Naive thymus-derived CD4-positive, alpha-beta T cell (primary cell): ENCODE data around the gene DUS1L. TPM values are rescaled to one million over a fixed set of nuclear protein-coding genes. Genes with fewer than 3 reads are reported as not detected.

Source experiments
- ATAC-seq: fragments of 150-1000 bp; cut with Tn5 transposase; 2 replicates; pipeline ENCODE4 v1.10.0; 2021; ENCODE audit warnings: mild to moderate bottlenecking, moderate library complexity
- CTCF ChIA-PET: fragments of 350-600 bp; sonication (Branson Sonifier 250); formaldehyde crosslinking; loops from one replicate; lab custom pipeline; 2021; ENCODE audit warnings: antibody characterized with exemption; lab: Charles Lee
- POLR2A ChIA-PET: fragments of 350-600 bp; sonication (Branson Sonifier 250); formaldehyde crosslinking; loops from one replicate; lab custom pipeline; 2021; ENCODE audit warnings: antibody characterized with exemption, inconsistent platforms; lab: Charles Lee
- DNase-seq, 9 donors: peaks; one replicate each; pipeline versions ENCODE4 v3.0.0 to v3.0.0-alpha.2; 2020 to 2022; ENCODE audit warnings: mixed read lengths in 1 of 9
- H3K27ac ChIP-seq: one replicate; pipeline ENCODE4 v1.7.0; 2013; ENCODE audit warnings: mild to moderate bottlenecking, low read depth, low read length, moderate library complexity
- H3K27me3 ChIP-seq, 2 donors: one replicate each; pipeline ENCODE4 v1.7.0; 2013; ENCODE audit warnings: low read length in 2 of 2, mild to moderate bottlenecking in 2 of 2, moderate library complexity in 2 of 2; ENCODE audit not compliant: control insufficient read depth in 2 of 2, insufficient read depth in 2 of 2
- H3K36me3 ChIP-seq, 3 experiments: 1 replicate in 2 of 3; 2 replicates in 1 of 3; pipeline ENCODE4 v1.7.0; 2013; ENCODE audit warnings: low read length in 3 of 3, mild to moderate bottlenecking in 3 of 3, moderate library complexity in 1 of 3; ENCODE audit not compliant: insufficient read depth in 3 of 3, control insufficient read depth in 2 of 3
- H3K4me1 ChIP-seq, 2 donors: one replicate each; pipeline ENCODE4 v1.7.0; 2013; ENCODE audit warnings: low read length in 2 of 2, mild to moderate bottlenecking in 2 of 2, moderate library complexity in 1 of 2; ENCODE audit not compliant: control insufficient read depth in 2 of 2, insufficient read depth in 2 of 2
- H3K4me3 ChIP-seq: 2 replicates; pipeline ENCODE4 v1.7.0; 2013; ENCODE audit warnings: mild to moderate bottlenecking, low read length
- H3K9me3 ChIP-seq, 3 experiments: 1 replicate in 2 of 3; 2 replicates in 1 of 3; pipeline ENCODE4 v1.7.0; 2013; ENCODE audit warnings: low read length in 3 of 3; ENCODE audit not compliant: control insufficient read depth in 2 of 3
- H3K27ac Mint-ChIP-seq, 9 donors: one replicate each; pipeline ENCODE4 v1.8.0; 2020 to 2022; ENCODE audit warnings: mixed read lengths in 9 of 9, mild to moderate bottlenecking in 8 of 9, moderate library complexity in 5 of 9, inconsistent platforms in 2 of 9
- H3K27me3 Mint-ChIP-seq, 5 donors: one replicate each; pipeline ENCODE4 v1.8.0; 2021 to 2022; ENCODE audit warnings: mixed read lengths in 5 of 5, mild to moderate bottlenecking in 1 of 5
- H3K36me3 Mint-ChIP-seq, 5 donors: one replicate each; pipeline ENCODE4 v1.8.0; 2020 to 2022; ENCODE audit warnings: mixed read lengths in 5 of 5, mild to moderate bottlenecking in 3 of 5, inconsistent platforms in 1 of 5
- H3K4me1 Mint-ChIP-seq, 7 donors: one replicate each; pipeline ENCODE4 v1.8.0; 2020 to 2022; ENCODE audit warnings: mixed read lengths in 7 of 7, mild to moderate bottlenecking in 3 of 7, inconsistent platforms in 1 of 7
- H3K4me3 Mint-ChIP-seq, 10 donors: one replicate each; pipeline ENCODE4 v1.8.0; 2020 to 2022; ENCODE audit warnings: mild to moderate bottlenecking in 10 of 10, mixed read lengths in 10 of 10, moderate library complexity in 6 of 10, inconsistent platforms in 2 of 10
- H3K9me3 Mint-ChIP-seq, 11 donors: one replicate each; pipeline ENCODE4 v1.8.0; 2020 to 2022; ENCODE audit warnings: mixed read lengths in 11 of 11, mild to moderate bottlenecking in 4 of 11, inconsistent platforms in 1 of 11, moderate library complexity in 1 of 11
- intact Hi-C, 2 donors: fragments of 100-400 bp; cut with micrococcal nuclease; formaldehyde crosslinking; loops; one replicate each; pipeline ENCODE4 v1.15.1; 2023
- polyA plus RNA-seq, 2 donors: library from polyadenylated mRNA; unstranded; fragments of 300-500 nt; fragmentation: Illumina TruSeq; gene quantifications; one replicate each; pipeline ENCODE4 v1.2.3, GENCODE V29; 2021
- total RNA-seq, 6 experiments: library from RNA in 5 of 6; stranded (reverse) in 5 of 6; gene quantifications; 1 replicate in 5 of 6; 2 replicates in 1 of 6; pipeline ENCODE4 v1.2.3 and lab custom pipeline; 2021 to 2026

The DUS1L gene
- total and polyA plus RNA-seq, 7 experiments from 2014 or later = 52.9 to 157 (median 143) TPM

DNA sequence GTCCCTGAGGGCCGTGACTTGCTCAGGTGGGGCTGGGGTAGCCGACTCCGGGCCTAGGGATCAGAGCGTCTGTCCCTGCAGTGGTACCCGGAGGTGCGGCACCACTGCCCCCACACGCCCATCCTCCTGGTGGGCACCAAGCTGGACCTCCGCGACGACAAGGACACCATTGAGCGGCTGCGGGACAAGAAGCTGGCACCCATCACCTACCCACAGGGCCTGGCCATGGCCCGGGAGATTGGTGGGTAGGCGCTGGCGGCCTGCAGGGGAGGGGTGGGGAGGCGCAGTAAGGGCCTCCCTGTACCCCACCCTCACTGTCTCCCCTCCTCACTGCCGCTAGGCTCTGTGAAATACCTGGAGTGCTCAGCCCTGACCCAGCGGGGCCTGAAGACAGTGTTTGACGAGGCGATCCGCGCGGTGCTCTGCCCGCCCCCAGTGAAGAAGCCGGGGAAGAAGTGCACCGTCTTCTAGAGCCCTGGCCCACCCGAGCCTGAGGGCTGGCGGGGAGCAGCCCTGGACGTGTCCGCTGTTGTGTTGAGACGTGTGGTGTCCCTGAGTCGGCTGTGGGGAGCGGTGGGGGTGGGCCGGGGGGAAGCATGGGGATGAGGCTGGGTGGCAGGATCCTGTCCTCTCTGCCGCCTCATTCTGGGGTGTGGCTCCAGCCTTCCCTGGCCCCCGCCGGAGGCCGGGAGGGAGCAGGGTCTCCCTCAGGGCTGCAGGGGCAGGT, 32.1 kb downstream of the DUS1L start:
- H3K4me1 ChIP-seq = peaks cover 14 to 17% of the 10 kb centered on the region in 2 donors
- Mint-ChIP-seq H3K27me3 (no peaks in the 10 kb centered on the region), H3K36me3 (peaks cover 0 to 11% (median 6%) of the 10 kb centered on the region in 5 donors), H3K4me1 (peaks cover 14 to 30% (median 19%) of the 10 kb centered on the region in 7 donors), H3K27ac (no peak overlapping the region), H3K4me3 (peak overlapping the region in 4 of 10 donors; percentile 29 to 74 (median 52)), H3K9me3 (peaks cover 0 to 2% (median 0%) of the 10 kb centered on the region in 11 donors)
- no peak overlapping the region for H3K4me3 ChIP-seq
- CTCF ChIA-PET = no interaction called here
- intact Hi-C loops = loop anchor here (10.0 kb wide), 4 partner anchors 61 to 421 kb away; partner anchors contain the start of genes ARL16 (in 1 of the 2), CYBC1 (in 1 of the 2), FASN (in 1 of the 2) and HGS (in 1 of the 2)
- no peak for DNase-seq
- POLR2A ChIA-PET = interaction anchor here (0.7 kb wide), 1 partner anchor 20 kb away, joined by 5 read pairs; no protein-coding TSS in a partner anchor
- H3K27me3 ChIP-seq = no peaks in the 10 kb centered on the region
- H3K9me3 ChIP-seq = no peaks in the 10 kb centered on the region
- no peak for ATAC-seq
- no peak overlapping the region for H3K27ac ChIP-seq
- H3K36me3 ChIP-seq = peaks cover 0 to 6% (median 0%) of the 10 kb centered on the region in 3 experiments

DNA sequence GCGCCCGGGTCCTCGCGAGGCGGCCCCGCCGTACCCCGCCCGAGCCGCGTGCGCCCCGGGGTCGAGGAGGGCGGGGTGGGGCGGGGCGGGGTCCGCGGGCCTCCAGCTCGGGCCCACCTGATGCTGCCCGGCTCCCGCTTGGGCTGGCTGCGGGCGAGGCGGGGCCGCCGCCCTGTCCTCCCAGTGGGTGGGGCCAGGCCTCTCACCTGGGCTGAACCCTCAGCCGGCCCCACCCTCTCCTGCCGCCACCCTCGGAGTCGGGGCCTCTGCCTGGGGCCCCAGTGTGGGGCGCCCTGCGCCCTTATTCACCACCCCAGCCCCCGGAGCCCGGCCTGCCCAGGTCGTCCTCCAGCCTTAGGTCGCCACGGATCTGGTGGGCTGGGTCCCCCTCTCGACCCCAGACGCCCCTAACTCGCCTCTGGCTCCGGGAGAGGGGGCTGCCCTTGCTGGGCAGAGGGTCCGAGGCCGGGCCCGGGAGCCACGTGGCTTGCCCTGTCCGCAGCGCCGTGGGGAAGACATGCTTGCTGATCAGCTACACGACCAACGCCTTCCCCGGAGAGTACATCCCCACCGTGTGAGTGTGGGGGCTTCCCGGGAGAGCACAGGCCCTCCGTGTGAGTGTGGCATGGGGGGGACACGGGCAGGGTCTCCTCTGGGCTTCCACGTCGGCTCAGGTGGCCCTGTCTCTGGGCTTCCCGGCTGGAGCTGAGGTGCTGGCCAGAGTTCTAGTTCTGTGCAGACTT, 33.5 kb downstream of the DUS1L start:
- H3K4me3 Mint-ChIP-seq = peak overlapping the region; percentile 13 to 74 (median 40)
- no peak overlapping the region for H3K4me3 ChIP-seq
- H3K27me3 ChIP-seq = no peaks in the 10 kb centered on the region
- CTCF ChIA-PET = no interaction called here
- ATAC-seq = peak; percentile 31
- peaks cover 0 to 12% (median 0%) of the 10 kb centered on the region in 3 experiments for H3K36me3 ChIP-seq
- no peaks in the 10 kb centered on the region for H3K27me3 Mint-ChIP-seq
- H3K4me1 ChIP-seq = peaks cover 14 to 17% of the 10 kb centered on the region in 2 donors
- peak overlapping the region in 1 of 9 donors; percentile 5 for H3K27ac Mint-ChIP-seq
- intact Hi-C loops = loop anchor here (2.0 to 10.0 kb wide), 5 partner anchors 63 to 423 kb away; partner anchors contain the start of genes ARL16 (in 1 of the 2), CYBC1 (in 1 of the 2), FASN (in 1 of the 2) and HGS (in 1 of the 2)
- peak in 3 of 9 donors; percentile 25 to 61 (median 32) for DNase-seq
- peaks cover 11 to 24% (median 15%) of the 10 kb centered on the region in 7 donors for H3K4me1 Mint-ChIP-seq
- peaks cover 0 to 2% (median 0%) of the 10 kb centered on the region in 11 donors for H3K9me3 Mint-ChIP-seq
- H3K36me3 Mint-ChIP-seq = peaks cover 0 to 10% (median 6%) of the 10 kb centered on the region in 5 donors
- H3K9me3 ChIP-seq = no peaks in the 10 kb centered on the region
- POLR2A ChIA-PET = interaction anchor here (5.8 kb wide), 1 partner anchor 122 kb away, joined by 29 read pairs; no protein-coding TSS in a partner anchor
- H3K27ac ChIP-seq = no peak overlapping the region

DNA sequence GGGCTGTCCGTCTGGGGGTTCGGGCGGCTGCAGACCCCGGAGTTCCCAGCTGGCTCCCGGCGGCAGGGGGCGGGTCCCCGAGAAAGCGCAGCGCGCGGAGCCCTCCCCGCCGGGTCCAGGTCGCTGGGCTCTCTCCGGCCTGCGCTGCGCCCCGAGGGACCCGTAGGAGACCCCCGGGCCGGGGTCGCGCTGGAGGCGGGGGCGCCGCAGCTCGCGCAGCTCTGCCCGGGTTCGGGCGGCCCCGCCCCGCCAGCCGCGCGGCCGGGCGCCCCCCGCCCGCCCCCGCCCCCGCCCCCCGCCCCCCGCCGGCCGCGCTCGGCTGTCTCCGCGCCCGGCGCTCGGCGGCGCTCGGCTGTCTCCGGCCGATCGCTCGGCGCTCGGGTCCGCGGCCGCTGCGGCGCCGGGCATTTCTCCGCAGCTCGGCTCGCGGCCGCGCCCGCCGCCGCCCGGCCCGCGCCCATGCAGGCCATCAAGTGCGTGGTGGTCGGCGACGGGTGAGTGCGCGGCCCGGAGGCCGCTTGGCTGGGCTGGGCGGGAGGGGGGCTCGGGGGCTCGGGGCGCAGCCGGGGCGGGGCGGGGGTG, 34.2 kb downstream of the DUS1L start, which contains the start of gene RAC3:
Gene RAC3 (plus strand): TSS at position 376 of the 582 bp plus-strand sequence. CDS start 84 bp downstream, at position 460.
- peak within 1 kb of the TSS; percentile 48 for H3K27ac ChIP-seq
- ChIA-PET CTCF (interaction anchor here (1.0 to 4.5 kb wide), 3 partner anchors 67 to 124 kb away, joined by 3 to 27 read pairs (median 10); partner anchors contain the start of gene FASN), POLR2A (interaction anchor here (5.8 kb wide), 1 partner anchor 122 kb away, joined by 29 read pairs; no protein-coding TSS in a partner anchor)
- H3K27me3 Mint-ChIP-seq = no peaks in the 10 kb centered on the region
- DNase-seq = no peak
- H3K27ac Mint-ChIP-seq = peak within 1 kb of the TSS in 6 of 9 donors; percentile 36 to 85 (median 65)
- H3K9me3 ChIP-seq = no peaks in the 10 kb centered on the region
- H3K4me3 ChIP-seq = peak within 1 kb of the TSS; percentile 60
- H3K9me3 Mint-ChIP-seq = peaks cover 0 to 2% (median 0%) of the 10 kb centered on the region in 11 donors
- peak within 1 kb of the TSS; percentile 77 to 91 (median 86) for H3K4me3 Mint-ChIP-seq
- intact Hi-C loops = loop anchor here (2.0 to 10.0 kb wide), 5 partner anchors 63 to 423 kb away; partner anchors contain the start of genes ARL16 (in 1 of the 2), CYBC1 (in 1 of the 2), FASN (in 1 of the 2) and HGS (in 1 of the 2)
- H3K4me1 ChIP-seq = peaks cover 8 to 17% of the 10 kb centered on the region in 2 donors
- peaks cover 0 to 12% (median 0%) of the 10 kb centered on the region in 3 experiments for H3K36me3 ChIP-seq
- no peaks in the 10 kb centered on the region for H3K27me3 ChIP-seq
- peaks cover 11 to 22% (median 16%) of the 10 kb centered on the region in 7 donors for H3K4me1 Mint-ChIP-seq
- ATAC-seq = no peak
- peaks cover 0 to 10% (median 6%) of the 10 kb centered on the region in 5 donors for H3K36me3 Mint-ChIP-seq

DNA sequence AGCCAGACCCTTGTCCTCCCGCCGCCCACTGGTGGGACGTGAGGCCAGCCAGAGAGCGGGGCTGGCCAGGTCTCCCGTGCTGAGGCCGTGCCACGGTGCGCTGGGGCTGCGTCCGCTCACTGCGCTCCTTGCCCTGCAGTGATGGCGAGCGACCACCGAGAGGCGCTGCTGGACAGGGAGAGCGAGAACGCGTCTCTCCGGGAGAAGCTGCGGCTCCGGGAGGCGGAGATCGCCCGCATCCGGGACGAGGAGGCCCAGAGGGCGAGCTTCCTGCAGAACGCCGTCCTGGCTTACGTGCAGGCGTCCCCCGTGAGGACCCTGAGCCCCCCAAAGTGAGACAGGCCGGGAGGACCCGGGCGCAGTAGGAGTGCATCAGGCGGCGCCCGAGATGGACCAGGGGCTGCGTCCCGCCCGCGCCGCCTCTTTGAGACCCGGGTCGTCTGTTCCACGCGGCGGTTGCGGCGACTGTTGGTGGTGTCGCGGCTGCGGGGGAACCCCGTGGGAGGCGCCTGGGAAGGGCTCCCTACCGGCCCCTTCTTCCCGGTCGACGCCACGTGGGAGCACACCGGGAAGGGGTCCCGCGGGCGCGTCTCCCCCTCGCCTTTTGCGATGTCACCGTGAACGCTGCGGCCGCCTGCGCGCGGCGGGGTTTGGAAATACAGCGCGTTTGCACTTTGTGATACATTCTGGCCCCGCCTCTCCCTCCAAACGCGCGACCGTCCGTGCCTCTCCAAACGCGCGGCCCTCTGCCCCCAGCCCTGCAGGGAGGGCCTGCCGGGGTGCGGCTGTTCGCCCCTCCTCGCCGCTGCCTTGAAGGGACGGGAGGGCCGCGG, 34.9 kb downstream of the DUS1L start:
- Histone ChIP-seq H3K9me3 (no peaks in the 10 kb centered on the region), H3K4me3 (peak overlapping the region; percentile 60), H3K4me1 (peaks cover 7 to 12% of the 10 kb centered on the region in 2 donors), H3K27ac (peak overlapping the region; percentile 48), H3K27me3 (no peaks in the 10 kb centered on the region), H3K36me3 (peaks cover 0 to 12% (median 0%) of the 10 kb centered on the region in 3 experiments)
- ATAC-seq = peak; percentile 94
- ChIA-PET CTCF (interaction anchor here (0.9 to 4.5 kb wide), 10 partner anchors 68 to 287 kb away, joined by 3 to 27 read pairs (median 4); partner anchors contain the start of genes CD7 and FASN), POLR2A (interaction anchor here (0.6 to 5.8 kb wide), 11 partner anchors 62 to 272 kb away, joined by 3 to 29 read pairs (median 3); partner anchors contain the start of gene NOTUM)
- peak overlapping the region in 6 of 9 donors; percentile 36 to 85 (median 65) for H3K27ac Mint-ChIP-seq
- DNase-seq = peak; percentile 73 to 92 (median 86)
- intact Hi-C loops = loop anchor here (1.0 to 10.0 kb wide), 10 partner anchors 64 to 524 kb away; partner anchors contain the start of genes FASN (in 2 of the 2), ARL16 (in 1 of the 2), CYBC1 (in 1 of the 2) and HGS (in 1 of the 2)
- H3K36me3 Mint-ChIP-seq = peaks cover 0 to 11% (median 6%) of the 10 kb centered on the region in 5 donors
- no peaks in the 10 kb centered on the region for H3K27me3 Mint-ChIP-seq
- peaks cover 0 to 2% (median 0%) of the 10 kb centered on the region in 11 donors for H3K9me3 Mint-ChIP-seq
- peak overlapping the region; percentile 77 to 91 (median 86) for H3K4me3 Mint-ChIP-seq
- H3K4me1 Mint-ChIP-seq = peaks cover 10 to 16% (median 16%) of the 10 kb centered on the region in 7 donors

DNA sequence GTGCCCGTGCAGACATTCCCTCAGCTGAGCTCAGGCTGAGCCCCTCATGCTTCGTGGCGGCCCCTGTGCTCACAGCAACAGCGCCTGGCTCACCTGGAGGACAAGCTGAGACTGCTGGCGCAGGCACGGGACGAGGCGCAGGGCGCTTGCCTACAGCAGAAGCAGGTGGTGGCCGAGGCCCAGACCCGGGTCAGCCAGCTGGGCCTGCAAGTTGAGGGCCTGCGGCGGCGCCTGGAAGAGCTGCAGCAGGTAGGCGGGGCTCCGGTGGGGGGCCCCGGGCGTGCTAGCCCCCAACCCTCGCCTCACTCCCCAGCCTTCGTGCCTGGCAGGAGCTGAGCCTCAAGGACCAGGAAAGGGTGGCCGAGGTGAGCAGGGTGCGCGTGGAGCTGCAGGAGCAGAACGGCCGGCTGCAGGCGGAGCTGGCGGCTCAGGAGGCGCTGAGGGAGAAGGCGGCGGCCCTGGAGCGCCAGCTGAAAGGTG, 35.6 kb downstream of the DUS1L start:
- ChIA-PET CTCF (interaction anchor here (0.9 to 4.5 kb wide), 10 partner anchors 10 to 287 kb away, joined by 3 to 27 read pairs (median 4); partner anchors contain the start of gene CD7), POLR2A (interaction anchor here (0.7 to 5.8 kb wide), 10 partner anchors 70 to 272 kb away, joined by 3 to 29 read pairs (median 4); partner anchors contain the start of gene NOTUM)
- no peak overlapping the region for H3K27ac ChIP-seq
- intact Hi-C loops = loop anchor here (1.0 to 10.0 kb wide), 10 partner anchors 65 to 524 kb away; partner anchors contain the start of genes FASN (in 2 of the 2), ARL16 (in 1 of the 2), CYBC1 (in 1 of the 2) and HGS (in 1 of the 2)
- peaks cover 7 to 10% of the 10 kb centered on the region in 2 donors for H3K4me1 ChIP-seq
- no peaks in the 10 kb centered on the region for H3K9me3 ChIP-seq
- H3K27me3 Mint-ChIP-seq = no peaks in the 10 kb centered on the region
- ATAC-seq (no peak), DNase-seq (no peak)
- H3K4me3 Mint-ChIP-seq = peak overlapping the region in 8 of 10 donors; percentile 25 to 86 (median 68)
- H3K36me3 ChIP-seq = peaks cover 0 to 12% (median 0%) of the 10 kb centered on the region in 3 experiments
- no peaks in the 10 kb centered on the region for H3K27me3 ChIP-seq
- peaks cover 0 to 2% (median 0%) of the 10 kb centered on the region in 11 donors for H3K9me3 Mint-ChIP-seq
- no peak overlapping the region for H3K27ac Mint-ChIP-seq
- peaks cover 0 to 8% (median under 1%) of the 10 kb centered on the region in 5 donors for H3K36me3 Mint-ChIP-seq
- H3K4me3 ChIP-seq = no peak overlapping the region
- peaks cover 3 to 10% (median 9%) of the 10 kb centered on the region in 7 donors for H3K4me1 Mint-ChIP-seq
